ENCODE results near the gene MGME1.

DNA sequence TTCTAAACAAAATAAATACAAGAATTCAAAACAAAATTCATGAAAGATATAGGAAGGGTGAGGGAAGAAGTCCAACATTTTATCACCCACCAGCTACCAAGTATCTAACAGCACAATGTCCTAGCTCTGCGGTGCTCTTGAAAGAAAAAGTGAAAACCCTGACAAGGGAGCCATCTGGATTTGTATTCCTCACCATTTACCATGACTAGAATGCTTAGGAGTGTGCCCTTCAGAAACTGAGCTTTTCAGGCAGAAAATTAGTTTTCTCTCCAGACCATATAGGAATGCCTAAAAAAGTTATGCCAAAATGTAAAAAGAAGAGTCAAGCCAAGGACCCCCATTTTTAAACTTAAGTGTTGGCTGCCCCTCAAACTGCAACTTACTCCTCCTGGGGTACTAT lies 4.7 kb upstream of the MGME1 start:
- TF ChIP-seq CTCF (IDR thresholded peaks at IDR 0.05) (no peak), POLR2A (IDR thresholded peaks at IDR 0.05) (no peak)

Data from uterus (tissue), 2 donors.